Upper lobe of left lung (tissue), 6 donors: Measurements from ENCODE around the gene CEP44. TPM values are rescaled to one million over a fixed set of nuclear protein-coding genes. Genes with fewer than 3 reads are reported as not detected.

Experiments used
- ATAC-seq, 2 donors: fragments of 200-7000 bp; cut with Tn5 transposase; one replicate each; pipeline ENCODE4 v1.9.1; 2022; ENCODE audit warnings: mild to moderate bottlenecking in 2 of 2, moderate library complexity in 2 of 2; ENCODE audit not compliant: low FRiP score in 2 of 2
- DNase-seq, 2 donors: peaks; one replicate each; pipeline ENCODE4 v3.0.0-alpha.2; 2019 to 2020
- H3K27ac ChIP-seq, 4 donors: fragments of 200-600 bp; sonication (generic); one replicate each; pipeline ENCODE4 v1.5.1; 2016 to 2019
- H3K27me3 ChIP-seq, 4 donors: fragments of 200-600 bp; sonication (generic); one replicate each; pipeline ENCODE4 v1.5.1; 2017 to 2019
- H3K36me3 ChIP-seq, 4 donors: fragments of 200-600 bp; sonication (generic); one replicate each; pipeline ENCODE4 v1.5.1; 2016 to 2019
- H3K4me1 ChIP-seq, 4 donors: fragments of 200-600 bp; sonication (generic); one replicate each; pipeline ENCODE4 v1.5.1; 2018 to 2019
- H3K4me3 ChIP-seq, 4 donors: fragments of 200-600 bp; sonication (generic); one replicate each; pipeline ENCODE4 v1.5.1; 2017 to 2019; ENCODE audit warnings: mild to moderate bottlenecking in 2 of 4, moderate library complexity in 1 of 4
- H3K9me3 ChIP-seq, 4 donors: fragments of 200-600 bp; sonication (generic); one replicate each; pipeline ENCODE4 v1.5.1; 2018 to 2019
- CTCF ChIP-seq, 6 experiments: fragments of 450-650 bp in 4 of 6; fragments of 200-600 bp in 2 of 6; sonication (generic) in 2 of 6; IDR thresholded peaks; one replicate each; pipeline ENCODE4 v1.5.1; 2016 to 2019; ENCODE audit warnings: antibody characterized with exemption in 6 of 6
- EP300 ChIP-seq, 4 donors: sonication (generic); formaldehyde crosslinking; IDR thresholded peaks; one replicate each; pipeline ENCODE4 v1.5.1; 2017; ENCODE audit warnings: antibody characterized with exemption in 4 of 4, control low read depth in 2 of 4
- POLR2A ChIP-seq, 4 donors: fragments of 450-650 bp; IDR thresholded peaks; one replicate each; pipeline ENCODE4 v1.5.1; 2016 to 2017; ENCODE audit warnings: antibody characterized with exemption in 4 of 4, mild to moderate bottlenecking in 2 of 4
- POLR2AphosphoS5 ChIP-seq, 2 donors: sonication (generic); formaldehyde crosslinking; IDR thresholded peaks; one replicate each; pipeline ENCODE4 v1.5.1; 2017; ENCODE audit warnings: antibody characterized with exemption in 2 of 2
- WGBS, 2 donors: methylation state at CpG; one replicate each; pipeline ENCODE4 v1.1.5; 2017 to 2018; 5-methylcytosine and 5-hydroxymethylcytosine counted together
- total RNA-seq, 6 donors: library from RNA; depleted of rRNA in 4 of 6; stranded (reverse); fragments of >200 nt in 4 of 6; gene quantifications; one replicate each; pipeline versions ENCODE4 v1.1.0 to v1.2.1, GENCODE V29; 2016 to 2021
- donor health status: DM: no; HTN: no; CAD: no; lungs with moderate emphysema.
- donor health status: DM: no; HTN: yes; CAD: no; lungs with severe emphysema.

Gene CEP44
- total RNA-seq, 6 donors from 2014 or later = 9.9 to 33.1 (median 12.7) TPM

GRCh38 chr4:174381440-174381800 lies 97.7 kb downstream of the CEP44 start:
- Histone ChIP-seq H3K4me3 (no peak overlapping the region), H3K36me3 (no peaks in the 10 kb centered on the region), H3K27ac (no peak overlapping the region), H3K4me1 (no peaks in the 10 kb centered on the region), H3K9me3 (no peaks in the 10 kb centered on the region), H3K27me3 (no peaks in the 10 kb centered on the region)
- ATAC-seq (no peak), DNase-seq (no peak)
- TF ChIP-seq CTCF (IDR thresholded peaks at IDR 0.05) (no peak), EP300 (IDR thresholded peaks at IDR 0.05) (no peak), POLR2AphosphoS5 (IDR thresholded peaks at IDR 0.05) (no peak), POLR2A (IDR thresholded peaks at IDR 0.05) (no peak)
- WGBS, 2 donors = 44 to 50% methylated on average over 1 of the region's 1 CpG

Other genes with a start within 250 kb of the CEP44 start
- 10 to 100 TPM; 13.5 to 48.9 (median 26.1) TPM for gene FBXO8, start 244 bp upstream of the CEP44 start, total RNA-seq
- gene HPGD, start 238.6 kb downstream of the CEP44 start, total RNA-seq = 100 to 1,000 TPM in 2 of 6 donors, 10 to 100 TPM in 4; 39.8 to 181 (median 72.5) TPM